H9 (cell line): ENCODE results near the gene OR4D2. TPM values are rescaled to one million over a fixed set of nuclear protein-coding genes. Genes with fewer than 3 reads are reported as not detected.

ENCODE experiments used
- DNase-seq: peaks from one replicate; pipeline ENCODE4 v3.0.0-alpha.2; 2017
- H2AFZ ChIP-seq: one replicate; pipeline ENCODE4 v1.6.1; 2013; ENCODE audit warnings: mild to moderate bottlenecking, low read length, control low read depth, moderate library complexity
- H2AK5ac ChIP-seq: 2 replicates; pipeline ENCODE4 v1.6.1; 2013; ENCODE audit warnings: low read length, control low read depth, mixed read lengths; ENCODE audit not compliant: insufficient read length
- H2BK120ac ChIP-seq: one replicate; pipeline ENCODE4 v1.6.1; 2013; ENCODE audit warnings: low read depth, mild to moderate bottlenecking, low read length, control low read depth, inconsistent platforms; ENCODE audit not compliant: poor library complexity, severe bottlenecking
- H2BK12ac ChIP-seq: 2 replicates; pipeline ENCODE4 v1.6.1; 2013; ENCODE audit warnings: low read length, control low read depth, mixed read lengths, low read depth; ENCODE audit not compliant: insufficient read length
- H2BK15ac ChIP-seq: 2 replicates; pipeline ENCODE4 v1.6.1; 2013; ENCODE audit warnings: low read depth, low read length, control low read depth
- H2BK20ac ChIP-seq: one replicate; pipeline ENCODE4 v1.6.1; 2013; ENCODE audit warnings: low read depth, mild to moderate bottlenecking, low read length, control low read depth, inconsistent platforms; ENCODE audit not compliant: poor library complexity, severe bottlenecking
- H2BK5ac ChIP-seq: 2 replicates; pipeline ENCODE4 v1.6.1; 2013; ENCODE audit warnings: low read length, control low read depth, mixed read lengths; ENCODE audit not compliant: insufficient read length
- H3K14ac ChIP-seq: 2 replicates; pipeline ENCODE4 v1.6.1; 2013; ENCODE audit warnings: low read length, control low read depth; ENCODE audit not compliant: insufficient read depth
- H3K18ac ChIP-seq: 2 replicates; pipeline ENCODE4 v1.6.1; 2013; ENCODE audit warnings: low read depth, mild to moderate bottlenecking, mixed read lengths, low read length, control low read depth; ENCODE audit not compliant: insufficient read length
- H3K23ac ChIP-seq: 2 replicates; pipeline ENCODE4 v1.6.1; 2013; ENCODE audit warnings: low read length, control low read depth, mixed read lengths, low read depth; ENCODE audit not compliant: insufficient read length
- H3K23me2 ChIP-seq: 2 replicates; pipeline ENCODE4 v1.6.1; 2013; ENCODE audit warnings: low read depth, mild to moderate bottlenecking, mixed read lengths, low read length, control low read depth; ENCODE audit not compliant: insufficient read length, poor library complexity, severe bottlenecking
- H3K27ac ChIP-seq: 2 replicates; pipeline ENCODE4 v1.5.1; 2013; ENCODE audit warnings: low read length, control low read depth, mixed read lengths, low read depth; ENCODE audit not compliant: insufficient read length
- H3K27me3 ChIP-seq: 2 replicates; pipeline ENCODE4 v1.6.1; 2013; ENCODE audit warnings: low read length, control low read depth, inconsistent platforms; ENCODE audit not compliant: insufficient read depth
- H3K4ac ChIP-seq: 2 replicates; pipeline ENCODE4 v1.6.1; 2013; ENCODE audit warnings: low read depth, mild to moderate bottlenecking, control low read depth, inconsistent platforms, low read length, moderate library complexity
- H3K4me1 ChIP-seq: 2 replicates; pipeline ENCODE4 v1.6.1; 2013; ENCODE audit warnings: low read length, control low read depth, inconsistent platforms; ENCODE audit not compliant: insufficient read depth
- H3K4me2 ChIP-seq: 2 replicates; pipeline ENCODE4 v1.6.1; 2013; ENCODE audit warnings: low read length, control low read depth, mixed read lengths; ENCODE audit not compliant: insufficient read length, insufficient read depth
- H3K56ac ChIP-seq: 2 replicates; pipeline ENCODE4 v1.6.1; 2013; ENCODE audit warnings: low read depth, mild to moderate bottlenecking, mixed read lengths, low read length, control low read depth; ENCODE audit not compliant: insufficient read length
- H3K79me1 ChIP-seq: 2 replicates; pipeline ENCODE4 v1.6.1; 2013; ENCODE audit warnings: low read depth, mild to moderate bottlenecking, moderate library complexity, low read length, control low read depth, inconsistent platforms; ENCODE audit not compliant: insufficient read depth, poor library complexity, severe bottlenecking
- H3K79me2 ChIP-seq: 2 replicates; pipeline ENCODE4 v1.6.1; 2013; ENCODE audit warnings: low read length, control low read depth, inconsistent platforms; ENCODE audit not compliant: insufficient read depth
- H3K9ac ChIP-seq: 2 replicates; pipeline ENCODE4 v1.6.1; 2013; ENCODE audit warnings: low read length, control low read depth, mixed read lengths; ENCODE audit not compliant: insufficient read length; ENCODE audit errors: extremely low read depth
- H3K9me3 ChIP-seq: one replicate; pipeline ENCODE4 v1.6.1; 2013; ENCODE audit warnings: low read depth, low read length, inconsistent platforms; ENCODE audit not compliant: control insufficient read depth
- H3T11ph ChIP-seq: one replicate; pipeline ENCODE4 v1.6.1; 2013; ENCODE audit warnings: mild to moderate bottlenecking, low read length, control low read depth, inconsistent platforms
- H4K20me1 ChIP-seq: one replicate; pipeline ENCODE4 v1.6.1; 2013; ENCODE audit not compliant: control insufficient read depth, insufficient read length, insufficient read depth
- H4K5ac ChIP-seq: 2 replicates; pipeline ENCODE4 v1.6.1; 2013; ENCODE audit warnings: low read depth, mild to moderate bottlenecking, mixed read lengths, low read length, control low read depth; ENCODE audit not compliant: insufficient read length
- H4K8ac ChIP-seq: replicated peaks from 2 replicates; pipeline ENCODE4 v1.6.1; 2013; ENCODE audit warnings: low read length, control low read depth, mixed read lengths, low read depth; ENCODE audit not compliant: insufficient read length
- H4K91ac ChIP-seq: 2 replicates; pipeline ENCODE4 v1.6.1; 2013; ENCODE audit warnings: low read depth, mild to moderate bottlenecking, moderate library complexity, mixed read lengths, low read length, control low read depth; ENCODE audit not compliant: insufficient read length
- H3K27ac Mint-ChIP-seq, 3 experiments: 2 replicates in 2 of 3; 3 replicates in 1 of 3; pipeline ENCODE4 v1.8.0; 2020 to 2021; ENCODE audit warnings: mixed read lengths in 3 of 3, mild to moderate bottlenecking in 1 of 3, moderate library complexity in 1 of 3
- H3K27me3 Mint-ChIP-seq: 2 replicates; pipeline ENCODE4 v1.8.0; 2021; ENCODE audit warnings: low read depth, mild to moderate bottlenecking, moderate library complexity, mixed read lengths
- H3K36me3 Mint-ChIP-seq, 3 experiments: 2 replicates in 2 of 3; 3 replicates in 1 of 3; pipeline ENCODE4 v1.8.0; 2020 to 2021; ENCODE audit warnings: low read depth in 3 of 3, mixed read lengths in 3 of 3; ENCODE audit not compliant: insufficient read depth in 1 of 3
- H3K4me1 Mint-ChIP-seq, 2 experiments: 2 replicates each; pipeline ENCODE4 v1.8.0; 2020; ENCODE audit warnings: mixed read lengths in 2 of 2
- H3K4me3 Mint-ChIP-seq, 2 experiments: 2 replicates in 1 of 2; 3 replicates in 1 of 2; pipeline ENCODE4 v1.8.0; 2020 to 2021; ENCODE audit warnings: mild to moderate bottlenecking in 2 of 2, mixed read lengths in 2 of 2, moderate library complexity in 1 of 2
- H3K9me3 Mint-ChIP-seq, 2 experiments: 2 replicates in 1 of 2; 3 replicates in 1 of 2; pipeline ENCODE4 v1.8.0; 2020; ENCODE audit warnings: mild to moderate bottlenecking in 2 of 2, mixed read lengths in 2 of 2, moderate library complexity in 1 of 2
- CTCF ChIP-seq: fragments of 200-600 bp; sonication (generic); conservative IDR thresholded peaks from 3 replicates; pipeline ENCODE4 v1.8.0; 2021; ENCODE audit warnings: antibody characterized with exemption, mild to moderate bottlenecking
- WGBS: extraction: QIAGEN DNeasy Blood & Tissue Kit; methylation state at CpG from one replicate; pipeline ENCODE4 v1.1.7; 2013; ENCODE audit warnings: missing lambda C conversion rate, low lambda C conversion rate, mixed read lengths; ENCODE audit not compliant: insufficient read length; ENCODE audit errors: extremely low coverage; 5-methylcytosine and 5-hydroxymethylcytosine counted together
- total RNA-seq: library from RNA; stranded (reverse); gene quantifications from 2 replicates; pipeline ENCODE4 v1.2.1, GENCODE V29; 2021

OR4D2 gene
- total RNA-seq, 1 experiment from 2014 or later = not detected

- WGBS = no CpG with 5 or more reads among the region's 2 CpGs
Measured at GRCh38 chr17:58172369-58173071, 5.7 kb downstream of the OR4D2 start.

More at GRCh38 chr17:58172369-58173071, 5.7 kb downstream of the OR4D2 start:
- Histone ChIP-seq H3K9me3 (no peaks in the 10 kb centered on the region), H3T11ph (no peak overlapping the region), H2BK20ac (no peak overlapping the region), H3K18ac (no peak overlapping the region), H3K56ac (no peak overlapping the region), H2BK12ac (no peak overlapping the region), H2AK5ac (no peak overlapping the region), H3K23ac (no peak overlapping the region), H3K79me1 (no peaks in the 10 kb centered on the region), H3K4me1 (no peaks in the 10 kb centered on the region), H3K27me3 (no peaks in the 10 kb centered on the region), H3K14ac (no peak overlapping the region), H2BK120ac (no peak overlapping the region), H3K4me2 (no peak overlapping the region), H4K91ac (no peak overlapping the region), H4K5ac (no peak overlapping the region), H2BK5ac (no peak overlapping the region), H3K27ac (no peak overlapping the region), H4K20me1 (no peaks in the 10 kb centered on the region), H3K4ac (no peak overlapping the region), H3K23me2 (no peaks in the 10 kb centered on the region), H4K8ac (no peak overlapping the region), H3K9ac (no peak overlapping the region), H2BK15ac (no peak overlapping the region), H3K79me2 (no peaks in the 10 kb centered on the region), H2AFZ (no peak overlapping the region)
- H3K4me3 Mint-ChIP-seq = no peak overlapping the region
- peak; percentile 85 for DNase-seq
- no peaks in the 10 kb centered on the region for H3K36me3 Mint-ChIP-seq
- H3K9me3 Mint-ChIP-seq = peaks cover 0 to 3% of the 10 kb centered on the region in 2 experiments; a peak in 1 of 5 replicates
- H3K27ac Mint-ChIP-seq = no peak overlapping the region
- peaks cover 53% of the 10 kb centered on the region for H3K27me3 Mint-ChIP-seq
- peak; percentile 78 for TF ChIP-seq CTCF
- 0 out of 4 replicates have a peak, but pooled peaks cover 0 to 3% of the 10 kb centered on the region in 2 experiments for H3K4me1 Mint-ChIP-seq
